ENCODE measurements around the gene FAM240A.

DNA sequence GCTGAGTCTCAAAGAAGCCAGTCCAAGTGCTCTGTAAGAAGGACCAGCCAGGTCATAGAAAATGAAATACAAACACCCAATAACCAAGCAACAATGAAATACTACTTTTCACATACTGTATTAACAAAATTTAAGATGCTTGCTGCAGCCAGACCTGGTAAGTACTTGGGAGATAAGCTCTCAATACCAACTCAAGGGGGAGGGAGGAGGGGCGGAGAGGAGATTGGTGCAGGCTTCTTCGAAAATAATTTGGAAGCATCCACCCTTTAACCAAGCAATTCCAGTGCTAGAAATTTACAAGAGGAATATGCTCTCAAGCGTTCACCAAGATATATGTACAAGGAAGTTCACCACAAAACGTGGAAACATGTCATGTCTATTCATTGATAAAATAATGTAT lies 38.6 kb upstream of the FAM240A start:
- TF ChIP-seq, protein P1, sequence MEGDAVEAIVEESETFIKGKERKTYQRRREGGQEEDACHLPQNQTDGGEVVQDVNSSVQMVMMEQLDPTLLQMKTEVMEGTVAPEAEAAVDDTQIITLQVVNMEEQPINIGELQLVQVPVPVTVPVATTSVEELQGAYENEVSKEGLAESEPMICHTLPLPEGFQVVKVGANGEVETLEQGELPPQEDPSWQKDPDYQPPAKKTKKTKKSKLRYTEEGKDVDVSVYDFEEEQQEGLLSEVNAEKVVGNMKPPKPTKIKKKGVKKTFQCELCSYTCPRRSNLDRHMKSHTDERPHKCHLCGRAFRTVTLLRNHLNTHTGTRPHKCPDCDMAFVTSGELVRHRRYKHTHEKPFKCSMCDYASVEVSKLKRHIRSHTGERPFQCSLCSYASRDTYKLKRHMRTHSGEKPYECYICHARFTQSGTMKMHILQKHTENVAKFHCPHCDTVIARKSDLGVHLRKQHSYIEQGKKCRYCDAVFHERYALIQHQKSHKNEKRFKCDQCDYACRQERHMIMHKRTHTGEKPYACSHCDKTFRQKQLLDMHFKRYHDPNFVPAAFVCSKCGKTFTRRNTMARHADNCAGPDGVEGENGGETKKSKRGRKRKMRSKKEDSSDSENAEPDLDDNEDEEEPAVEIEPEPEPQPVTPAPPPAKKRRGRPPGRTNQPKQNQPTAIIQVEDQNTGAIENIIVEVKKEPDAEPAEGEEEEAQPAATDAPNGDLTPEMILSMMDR (conservative IDR thresholded peaks at IDR 0.05) = no peak
- TF ChIP-seq EZH2 (IDR thresholded peaks at IDR 0.05; ENCODE audit: low read depth) = no peak
